NCI-H2081 treated with DMSO at 0.1 percent for 48 hours (cell line): ENCODE results near the gene TECR.
"Not testable (repeated sequence)": the region's sequence is repeated elsewhere in the genome, so short reads cannot be mapped to it uniquely, and the experiment has no call there.

ENCODE experiments used
- DNase-seq: peaks from one replicate; lab custom pipeline; 2025; lab: John Stamatoyannopoulos, UW

Gene TECR

DNA sequence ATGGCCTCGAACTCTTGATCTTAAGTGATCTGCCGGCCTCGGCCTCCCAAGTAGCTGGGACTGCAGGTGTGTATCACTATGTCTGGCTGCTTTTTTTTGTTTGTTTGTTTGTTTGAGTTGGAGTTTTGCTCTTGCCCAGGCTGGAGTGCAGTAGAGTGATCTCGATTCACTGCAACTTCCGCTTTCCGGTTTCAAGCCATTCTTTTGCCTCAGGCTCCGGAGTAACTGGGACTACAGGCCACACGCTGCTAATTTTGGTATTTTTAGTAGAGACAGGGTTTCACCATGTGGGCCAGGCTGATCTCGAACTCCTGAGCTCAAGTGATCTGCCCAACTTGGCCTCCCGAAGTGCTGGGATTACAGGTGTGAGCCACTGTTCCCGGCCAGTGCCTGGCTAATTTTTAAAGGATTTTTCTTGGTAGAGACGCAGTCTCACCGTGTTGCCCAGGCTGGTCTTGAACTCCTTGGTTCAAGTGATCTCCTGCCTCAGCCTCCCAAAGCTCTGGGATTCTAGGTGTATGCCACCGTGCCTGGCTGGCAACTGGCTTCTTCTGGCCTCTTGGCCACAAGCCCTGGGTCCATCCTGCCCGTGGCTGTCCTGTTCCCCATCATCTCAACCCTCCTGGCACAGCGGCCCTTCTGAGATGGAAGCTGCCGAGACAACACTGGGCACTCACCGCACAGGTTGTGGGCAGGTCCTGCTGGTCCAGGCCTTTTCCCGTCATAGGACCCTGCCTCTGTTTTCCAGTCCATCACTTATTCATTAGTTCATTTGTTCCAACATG lies 11.5 kb downstream of the TECR start:
- no peak for DNase-seq

GRCh38 chr19:14541979-14542378 lies 12.6 kb downstream of the TECR start:
- not testable (repeated sequence) for DNase-seq

GRCh38 chr19:14542711-14543328 lies 13.4 kb downstream of the TECR start:
- DNase-seq: no peak

GRCh38 chr19:14544047-14544446 lies 14.7 kb downstream of the TECR start:
- no peak for DNase-seq

GRCh38 chr19:14544977-14545715 lies 15.8 kb downstream of the TECR start:
- DNase-seq: peak; percentile 67

- no peak for DNase-seq
Observed at GRCh38 chr19:14545716-14546082, 16.3 kb downstream of the TECR start.

DNA sequence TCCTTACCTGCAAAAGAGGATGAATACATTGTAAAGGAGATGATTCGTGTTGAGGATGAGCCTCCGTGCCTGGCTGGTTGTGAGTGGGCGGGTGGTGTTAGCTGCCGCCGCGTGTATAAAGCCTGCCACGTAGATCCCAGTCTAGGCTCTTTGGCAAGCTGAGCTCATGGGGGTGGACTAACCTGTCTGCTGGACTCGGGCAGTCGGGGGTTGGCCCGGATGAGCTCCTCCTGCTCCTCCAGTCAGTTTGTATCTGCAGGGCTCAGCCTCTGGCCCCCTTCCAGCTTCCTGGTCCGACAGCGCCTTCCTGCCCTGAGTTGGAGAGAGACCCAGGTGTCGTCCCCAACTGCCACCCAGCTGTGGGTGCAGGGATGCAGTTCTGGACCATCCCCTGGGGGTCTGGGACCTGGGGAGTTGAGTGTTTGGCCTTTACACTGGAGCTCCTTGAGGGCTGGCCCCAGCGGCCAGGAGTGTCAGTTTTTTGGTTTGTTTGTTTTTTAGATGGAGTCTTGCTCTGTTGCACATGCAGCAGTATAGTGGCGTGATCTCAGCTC lies 20.9 kb downstream of the TECR start:
- no peak for DNase-seq

- not testable (repeated sequence) for DNase-seq
Observed at GRCh38 chr19:14551134-14552005, 22.0 kb downstream of the TECR start.

GRCh38 chr19:14552006-14552360 lies 22.6 kb downstream of the TECR start:
- DNase-seq: not testable (repeated sequence)

- DNase-seq: no peak
Observed at GRCh38 chr19:14553042-14553938, 23.9 kb downstream of the TECR start.

GRCh38 chr19:14553939-14554243 lies 24.5 kb downstream of the TECR start:
- no peak for DNase-seq

GRCh38 chr19:14554382-14554812 lies 25.0 kb downstream of the TECR start:
- DNase-seq: no peak

DNA sequence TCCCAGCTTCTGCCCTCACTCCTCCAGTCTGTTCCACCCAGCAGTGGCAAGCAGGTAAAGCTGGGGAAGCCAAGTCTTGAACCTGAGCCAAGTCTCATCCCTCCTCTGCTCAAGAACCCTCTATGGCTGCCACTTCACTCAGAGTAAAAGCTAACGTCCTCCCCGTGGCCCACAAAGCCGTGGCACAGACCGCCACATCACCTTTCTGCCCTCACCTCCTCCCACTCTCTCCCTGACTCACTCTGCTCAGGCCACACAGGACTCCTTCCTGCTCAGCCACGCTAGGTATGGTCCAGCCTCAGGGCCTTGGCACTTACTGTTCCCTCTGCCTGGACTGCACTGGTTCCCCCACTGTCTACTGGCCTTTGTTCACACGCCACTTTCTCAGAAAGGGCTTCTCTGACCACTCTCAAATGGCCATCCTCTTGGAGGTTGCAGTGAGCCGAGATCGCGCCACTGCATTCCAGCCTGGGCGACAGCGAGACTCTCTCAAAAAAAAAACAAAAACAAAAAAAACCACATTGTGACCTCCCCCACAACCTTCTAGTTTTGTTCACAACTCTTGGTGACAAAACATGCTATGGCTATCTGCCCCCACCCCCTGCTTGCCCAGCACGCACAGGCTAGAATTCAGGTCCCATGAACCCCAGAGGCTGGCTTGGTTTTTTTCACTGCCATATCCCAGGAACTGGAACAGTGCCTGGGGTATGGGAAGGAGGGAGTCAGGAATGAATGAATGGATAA lies 26.7 kb downstream of the TECR start:
- DNase-seq: no peak

- no peak for DNase-seq
Observed at GRCh38 chr19:14556662-14557188, 27.3 kb downstream of the TECR start.

DNA sequence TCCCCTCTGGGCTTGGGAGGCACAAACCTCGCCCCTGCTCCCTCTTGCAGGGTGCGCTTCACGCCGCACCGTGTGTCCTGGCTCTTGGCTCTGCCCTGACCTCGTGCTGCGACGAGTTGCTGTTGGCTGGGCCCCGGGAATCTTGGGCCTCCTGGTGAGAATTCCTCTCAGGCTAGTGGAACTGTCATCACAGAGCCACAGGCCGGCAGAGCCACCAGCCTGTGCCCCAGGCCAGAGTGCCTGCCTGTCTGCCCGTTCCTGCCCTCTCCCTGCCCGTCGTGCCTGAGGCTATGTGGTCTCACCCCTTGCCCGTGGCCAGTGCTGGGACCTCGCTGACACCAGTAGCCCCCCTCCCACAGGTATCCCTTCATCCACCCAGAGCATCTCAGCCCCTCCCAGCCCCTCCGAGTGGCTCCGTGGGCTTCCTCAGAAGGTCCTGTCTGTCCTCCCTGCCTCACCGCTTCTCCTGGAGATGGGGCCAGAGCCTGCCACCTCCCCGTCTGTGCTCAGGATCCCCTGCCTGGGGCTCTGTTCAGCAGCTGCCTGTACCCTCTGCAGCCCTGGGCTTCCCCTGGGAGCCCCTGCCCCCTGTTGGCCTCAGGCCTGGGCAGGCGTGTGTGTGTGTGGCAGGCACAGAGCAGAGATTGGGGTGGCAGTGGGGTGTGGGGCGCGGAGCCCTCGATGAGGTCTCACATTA lies 29.1 kb downstream of the TECR start:
- DNase-seq: no peak

GRCh38 chr19:14559916-14560775 lies 30.8 kb downstream of the TECR start:
- no peak for DNase-seq

DNA sequence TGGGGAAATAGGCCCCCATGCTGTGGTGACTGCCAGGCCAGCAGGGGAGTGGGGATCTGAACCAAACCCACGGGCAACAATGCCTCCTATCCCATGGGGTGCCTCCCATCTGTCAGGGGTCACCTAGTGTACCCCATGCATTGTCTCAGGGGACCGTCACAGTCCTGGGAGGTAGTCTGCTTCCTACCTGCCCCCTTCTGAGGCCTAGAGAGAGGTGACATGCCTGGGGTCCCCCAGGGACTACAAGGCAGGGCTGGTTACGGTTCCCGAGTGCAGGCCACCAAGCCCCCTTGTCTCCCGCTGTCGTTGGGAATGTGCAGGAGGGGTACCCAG lies 31.3 kb downstream of the TECR start:
- DNase-seq: no peak

DNA sequence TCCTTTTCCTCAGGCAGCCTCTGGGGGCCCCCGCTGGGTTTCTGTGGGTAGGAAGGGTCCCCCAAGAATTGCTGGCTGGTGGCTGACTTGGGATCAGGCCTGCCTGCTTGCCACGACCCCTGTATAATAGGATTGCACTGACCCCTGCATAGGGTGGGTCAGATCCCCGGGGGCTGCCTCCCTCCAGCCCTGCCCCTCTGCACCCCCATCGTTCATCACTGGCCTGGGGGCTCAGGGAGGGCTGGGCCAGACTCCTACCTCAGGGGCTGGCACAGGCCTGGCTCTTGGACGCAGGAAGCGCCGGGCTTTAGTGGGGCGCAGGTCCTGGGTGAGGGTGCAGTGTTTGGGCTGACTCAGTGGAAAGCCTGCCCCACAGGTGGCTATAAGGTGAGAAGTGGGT lies 31.9 kb downstream of the TECR start:
- no peak for DNase-seq
